Endothelial cell of hepatic sinusoid (primary cell): Measurements from ENCODE around the gene TMEM127.
"Not testable (repeated sequence)": the region's sequence is repeated elsewhere in the genome, so short reads cannot be mapped to it uniquely, and the experiment has no call there.

Experiments
- in situ Hi-C: cut with HindIII; loops from 2 replicates; pipeline ENCODE4 v1.10.0; 2017; ENCODE audit warnings: low sequenced_read_pairs

Gene TMEM127

DNA sequence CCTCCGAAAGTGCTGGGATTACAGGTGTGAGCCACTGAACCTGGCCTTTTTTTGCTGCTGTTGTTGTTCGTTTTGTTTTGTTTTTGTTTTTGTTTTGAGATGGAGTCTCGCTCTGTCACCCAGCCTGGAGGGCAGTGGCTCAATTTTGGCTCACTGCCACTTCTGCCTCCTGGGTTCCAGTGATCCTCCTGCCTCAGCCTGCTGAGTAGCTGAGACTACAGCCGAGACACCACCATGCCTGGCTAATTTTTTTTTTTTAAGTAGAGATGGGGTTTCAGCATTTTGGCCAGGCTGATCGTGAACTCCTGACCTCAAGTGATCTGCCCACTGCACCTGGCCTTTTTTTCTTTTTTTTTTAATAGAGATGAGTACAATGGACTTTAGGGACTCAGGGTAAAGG lies 22.0 kb downstream of the TMEM127 start:
- in situ Hi-C loops, result no loop called here

DNA sequence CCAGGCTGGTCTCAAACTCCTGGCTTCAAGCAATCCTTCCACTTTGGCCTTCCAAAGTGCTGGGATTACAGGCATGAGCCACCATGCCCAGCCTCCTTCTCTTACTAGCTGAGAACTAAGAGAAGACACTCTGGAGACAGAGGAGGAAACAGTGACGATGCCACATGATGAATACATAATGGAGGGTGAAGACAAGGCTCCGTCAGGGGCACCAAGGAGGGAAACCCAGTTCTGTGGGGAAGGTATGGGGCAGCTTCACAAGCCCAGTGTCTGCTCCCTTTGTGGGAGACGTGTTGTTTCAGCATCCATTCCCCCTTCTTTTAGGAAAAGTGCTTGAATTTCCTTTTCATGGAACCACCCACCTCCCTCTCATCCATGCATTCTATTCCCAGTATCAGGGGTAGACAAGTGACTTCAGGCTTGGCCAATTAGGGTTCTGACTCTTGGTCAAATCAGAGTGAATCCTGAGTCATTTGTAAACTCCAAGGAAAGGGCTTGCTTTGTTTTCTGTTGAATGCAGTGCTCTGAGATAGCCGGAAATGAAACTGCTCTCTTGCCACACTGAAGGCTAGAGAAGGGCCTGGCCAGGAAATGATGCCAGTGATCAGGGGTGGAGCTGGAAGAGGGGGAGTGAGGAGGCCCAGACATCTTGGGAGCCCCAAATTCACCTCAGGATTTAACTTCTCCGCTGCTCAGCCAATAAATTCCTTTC lies 23.7 kb downstream of the TMEM127 start:
- in situ Hi-C loops, result no loop called here

GRCh38 chr2:96241227-96241626 lies 24.6 kb downstream of the TMEM127 start:
- in situ Hi-C loops, result no loop called here

DNA sequence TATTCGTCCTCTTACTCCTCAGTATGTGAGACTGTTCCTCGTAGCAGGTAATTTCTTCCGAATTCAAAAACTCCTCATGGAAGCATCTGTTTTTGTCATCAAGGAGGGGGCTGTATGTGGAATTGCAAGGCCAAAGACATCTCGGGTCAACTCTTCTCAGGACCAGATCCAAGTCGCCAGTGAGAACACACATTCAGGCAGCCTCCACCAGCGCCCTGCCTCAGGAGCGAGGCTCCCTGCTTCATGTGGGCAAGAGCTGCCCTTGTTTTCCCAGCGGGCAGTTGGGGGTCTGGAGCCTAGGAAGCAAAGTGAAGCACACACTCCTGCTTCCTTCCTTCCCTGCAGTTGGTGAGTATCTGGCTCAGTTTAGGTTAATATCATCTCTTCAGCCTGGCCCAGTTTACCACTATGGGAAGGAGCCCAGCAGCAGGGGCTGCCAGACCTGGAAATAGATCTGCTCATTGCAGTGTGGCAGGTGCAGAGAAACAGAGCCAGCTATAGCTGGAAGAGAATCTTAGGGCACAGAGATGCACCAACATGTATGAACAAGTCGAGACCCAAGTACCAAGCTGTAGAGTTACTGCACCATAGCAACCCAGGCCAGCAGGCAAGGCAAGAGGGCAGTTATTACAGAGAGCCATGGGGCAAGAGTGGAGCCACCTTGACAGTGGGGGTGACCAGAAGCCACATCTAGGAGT lies 25.3 kb downstream of the TMEM127 start:
- in situ Hi-C loops, result no loop called here

- in situ Hi-C loops, result no loop called here
Measured at GRCh38 chr2:96239745-96240264, 26.0 kb downstream of the TMEM127 start.

DNA sequence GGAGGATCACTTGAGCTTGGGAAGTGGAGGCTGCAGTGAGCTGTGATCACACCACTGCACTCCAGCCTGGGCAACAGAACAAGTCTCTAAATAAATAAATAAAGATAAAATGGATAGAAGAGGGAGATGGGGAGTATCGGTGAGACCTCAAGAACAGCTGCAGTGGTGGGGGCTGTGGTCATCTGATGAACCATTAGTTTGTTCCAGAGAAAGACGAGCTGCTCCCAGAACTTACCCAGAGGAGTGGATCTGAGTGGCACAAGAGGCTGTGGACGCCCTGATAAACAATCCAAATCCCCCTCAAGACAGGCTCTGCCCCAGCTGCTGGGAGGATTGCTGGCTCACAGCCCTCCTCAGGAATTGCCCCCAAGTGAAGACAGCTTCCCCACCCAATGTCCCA lies 26.7 kb downstream of the TMEM127 start:
- in situ Hi-C loops, result no loop called here

- in situ Hi-C loops, result no loop called here
Measured at GRCh38 chr2:96238266-96238665, 27.5 kb downstream of the TMEM127 start.

- in situ Hi-C loops, result no loop called here
Measured at GRCh38 chr2:96236882-96237281, 28.9 kb downstream of the TMEM127 start.

DNA sequence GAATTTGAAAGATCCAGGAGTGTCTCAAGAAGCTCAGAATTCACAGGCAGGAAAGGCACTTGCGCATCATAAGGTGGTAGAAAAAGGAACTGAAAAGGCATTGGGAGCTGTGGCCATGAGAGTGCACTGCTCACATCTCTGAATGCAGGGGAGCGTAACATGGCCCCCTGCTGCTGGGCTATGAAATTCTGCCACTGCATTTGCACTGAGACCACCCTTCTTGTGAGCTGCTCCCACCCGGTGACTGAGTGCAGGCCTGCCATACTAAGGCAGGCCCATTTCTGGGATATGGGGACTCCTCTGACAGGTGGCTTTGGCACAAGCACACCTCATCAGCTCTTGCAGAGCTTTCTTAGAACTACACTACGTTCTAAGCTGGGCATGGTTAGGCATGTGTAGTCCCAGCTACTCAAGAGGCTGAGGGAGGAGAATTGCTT lies 31.9 kb downstream of the TMEM127 start:
- in situ Hi-C loops, result no loop called here

- in situ Hi-C loops, result no loop called here
Measured at GRCh38 chr2:96233436-96233835, 32.4 kb downstream of the TMEM127 start.

GRCh38 chr2:96231316-96231715 lies 34.5 kb downstream of the TMEM127 start:
- in situ Hi-C loops, result no loop called here

DNA sequence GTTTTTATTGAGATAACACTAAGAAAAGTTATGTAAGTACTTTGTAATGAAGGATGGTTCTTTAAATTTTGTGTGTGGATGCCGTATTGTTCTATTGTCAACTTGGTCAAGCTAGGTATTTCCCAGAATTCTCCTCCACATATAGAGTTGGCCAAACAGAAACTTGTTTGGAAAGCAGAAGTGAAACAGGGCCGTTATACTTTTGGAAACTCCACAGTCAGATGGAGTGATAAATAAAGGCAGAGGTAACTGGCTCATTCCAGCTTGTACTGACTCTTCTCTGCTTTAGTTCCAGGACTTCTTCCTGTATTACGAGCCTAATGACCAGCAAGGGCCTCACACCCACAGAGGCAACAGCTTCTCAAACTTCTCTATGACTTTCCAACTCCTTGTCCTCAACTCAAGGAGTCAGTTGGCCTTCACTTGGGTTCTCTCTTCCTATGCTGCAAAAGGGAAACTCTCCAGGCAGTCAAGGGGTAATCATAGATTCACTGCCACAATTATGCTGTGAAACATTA lies 40.7 kb downstream of the TMEM127 start:
- in situ Hi-C loops, result loop anchor here (5.0 kb wide), 1 partner anchor 37 kb away; no protein-coding TSS in a partner anchor

DNA sequence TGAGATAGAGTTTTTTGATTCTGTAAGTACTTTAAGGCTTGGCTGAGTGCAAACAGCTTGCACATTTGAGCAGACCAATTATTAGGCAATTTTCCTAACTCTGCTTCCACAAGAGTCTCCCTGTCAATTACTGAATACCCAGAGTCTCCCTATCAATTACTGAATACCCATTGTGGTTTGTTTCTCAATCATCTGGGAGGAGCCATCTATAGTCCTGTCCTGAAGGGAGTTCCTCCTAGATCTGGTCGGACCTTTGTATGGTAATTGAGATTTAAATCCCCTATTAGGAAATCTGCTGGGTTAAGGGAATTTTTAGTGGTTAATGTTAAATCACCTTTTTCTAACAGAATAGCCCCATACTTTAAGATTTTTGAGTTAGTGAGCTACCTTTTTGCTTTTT lies 44.7 kb downstream of the TMEM127 start:
- in situ Hi-C loops, result not testable (repeated sequence)

- in situ Hi-C loops, result not testable (repeated sequence)
Measured at GRCh38 chr2:96219959-96220358, 45.8 kb downstream of the TMEM127 start.

- in situ Hi-C loops, result no loop called here
Measured at GRCh38 chr2:96218508-96219131, 47.2 kb downstream of the TMEM127 start.

- in situ Hi-C loops, result no loop called here
Measured at GRCh38 chr2:96214554-96214953, 51.2 kb downstream of the TMEM127 start.

- in situ Hi-C loops, result no loop called here
Measured at GRCh38 chr2:96213379-96213778, 52.4 kb downstream of the TMEM127 start.

DNA sequence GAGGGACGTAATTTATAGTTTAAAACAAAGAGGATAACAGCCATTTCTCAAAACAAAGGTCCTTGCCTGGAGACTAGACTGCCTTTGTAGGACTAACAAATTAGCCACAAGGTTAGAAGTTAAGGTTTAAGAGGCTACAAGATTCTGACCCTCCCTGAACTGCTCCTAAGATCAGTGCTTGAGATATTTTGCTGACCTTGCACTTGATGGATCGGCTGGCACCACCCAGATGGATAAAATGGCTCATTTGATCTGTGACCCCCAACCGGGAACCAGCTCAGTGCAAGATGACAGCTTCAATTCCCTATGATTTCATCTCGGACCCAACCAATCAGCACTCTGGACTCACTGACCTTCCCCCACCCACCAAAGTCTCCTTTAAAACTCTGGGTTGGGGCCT lies 53.5 kb downstream of the TMEM127 start:
- in situ Hi-C loops, result no loop called here

DNA sequence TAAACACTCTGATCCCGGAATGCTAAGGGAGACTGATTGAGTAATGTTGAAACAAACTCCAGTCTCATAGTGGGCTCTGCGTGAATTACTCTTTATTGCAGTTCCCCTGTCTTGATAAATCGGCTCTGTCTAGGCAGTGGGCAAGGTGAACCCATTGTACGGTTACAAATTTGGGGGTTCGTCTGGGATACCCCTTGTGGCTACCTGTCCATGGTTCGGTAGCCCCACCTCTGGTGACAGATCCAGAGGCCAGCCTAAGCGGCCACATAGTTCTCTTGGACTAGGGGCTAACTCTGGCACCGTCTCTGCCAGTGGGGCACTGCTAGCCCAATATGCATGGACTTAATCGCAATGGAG lies 56.1 kb downstream of the TMEM127 start:
- in situ Hi-C loops, result no loop called here

DNA sequence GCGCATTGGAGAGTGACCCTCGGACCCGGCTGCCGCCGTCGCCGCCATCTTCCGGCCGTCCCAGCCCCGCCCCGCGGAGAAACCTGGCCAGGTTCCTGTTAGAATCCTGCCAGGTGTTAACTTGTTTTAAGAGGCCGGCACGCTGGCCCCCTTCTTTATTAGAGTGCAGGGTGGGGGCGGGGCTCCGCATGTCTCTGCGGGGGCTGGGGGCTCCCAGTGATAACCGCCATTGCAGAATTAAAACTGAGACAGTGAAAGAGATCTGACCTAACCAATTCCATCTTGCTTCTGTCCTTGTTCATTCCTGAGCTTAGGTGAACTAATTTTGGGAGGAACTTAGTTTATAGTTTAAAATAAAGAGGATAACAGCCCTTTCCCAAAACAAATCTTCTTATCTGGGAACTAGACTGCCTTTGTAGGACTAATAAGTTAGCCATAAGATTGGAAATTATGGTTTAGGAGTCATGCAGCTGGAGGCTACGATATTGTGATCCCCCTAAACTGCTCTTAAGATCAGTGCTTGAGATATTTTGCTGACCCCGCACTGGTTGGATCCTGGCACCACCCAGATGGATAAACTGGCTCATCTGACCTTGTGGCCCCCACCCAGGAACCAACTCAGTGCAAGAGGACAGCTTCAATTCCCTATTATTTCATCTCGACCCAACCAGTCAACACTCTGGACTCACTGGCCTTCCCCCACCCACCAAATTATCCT lies 56.6 kb downstream of the TMEM127 start:
- in situ Hi-C loops, result no loop called here
